GM12891 (cell line): Measurements from ENCODE around the gene CSH1.
"Not testable (repeated sequence)": the region's sequence is repeated elsewhere in the genome, so short reads cannot be mapped to it uniquely, and the experiment has no call there.

Experiments used
- DNase-seq: peaks from one replicate; pipeline ENCODE4 v3.0.0; 2011; ENCODE audit warnings: low spot score; ENCODE audit not compliant: insufficient read length
- FAIRE-seq: peaks from 2 replicates; lab custom pipeline; 2011; peaks lifted over from hg19 to GRCh38; lab: Jason Lieb, UNC
- PAX5 ChIP-seq: IDR thresholded peaks from 2 replicates; pipeline ENCODE4 v1.6.1; 2011; ENCODE audit warnings: low read length, moderate library complexity, mild to moderate bottlenecking; ENCODE audit not compliant: insufficient read depth, severe bottlenecking
- POLR2A ChIP-seq: IDR thresholded peaks from 2 replicates; pipeline ENCODE4 v1.6.1; 2011; ENCODE audit warnings: low read depth, low read length, control low read depth
- POLR2AphosphoS5 ChIP-seq: IDR thresholded peaks from 2 replicates; pipeline ENCODE4 v1.6.1; 2011; ENCODE audit warnings: low read depth, low read length, control low read depth
- POU2F2 ChIP-seq: IDR thresholded peaks from 2 replicates; pipeline ENCODE4 v1.6.1; 2011; ENCODE audit warnings: low read depth, mild to moderate bottlenecking, control low read depth, low read length, moderate library complexity
- SPI1 ChIP-seq: IDR thresholded peaks from 2 replicates; pipeline ENCODE4 v1.6.1; 2011; ENCODE audit warnings: low read depth, low read length, control low read depth
- TAF1 ChIP-seq: IDR thresholded peaks from 2 replicates; pipeline ENCODE4 v1.6.1; 2011; ENCODE audit warnings: low read depth, low read length, control low read depth

The CSH1 gene

GRCh38 chr17:63898899-63899798 is 2.8 kb upstream of the CSH1 start:
- not testable (repeated sequence) for FAIRE-seq, DNase-seq

GRCh38 chr17:63894821-63895220 is 1.6 kb downstream of the CSH1 start:
- not testable (repeated sequence) for FAIRE-seq, DNase-seq

GRCh38 chr17:63894021-63894420 is 2.4 kb downstream of the CSH1 start:
- DNase-seq, FAIRE-seq: not testable (repeated sequence)

- not testable (repeated sequence) for FAIRE-seq, DNase-seq
These were observed 3.9 kb downstream of the CSH1 start for GRCh38 chr17:63892316-63893037.

GRCh38 chr17:63889026-63889848 is 7.1 kb downstream of the CSH1 start:
- DNase-seq, result not testable (repeated sequence)
- peak; percentile 54 for FAIRE-seq

- FAIRE-seq, DNase-seq: not testable (repeated sequence)
These were observed 11.3 kb downstream of the CSH1 start for GRCh38 chr17:63885119-63885518.

- FAIRE-seq, result not testable (repeated sequence)
These were observed 13.7 kb downstream of the CSH1 start for GRCh38 chr17:63882626-63883126.

GRCh38 chr17:63881935-63882601 is 14.3 kb downstream of the CSH1 start, which contains the start of gene GH2:
Gene GH2 (minus strand): TSS chr17:63881944. CDS start chr17:63881801, 143 bp downstream.
- peak; percentile 76 for DNase-seq
- no peak for FAIRE-seq
- TF ChIP-seq POLR2A (no peak), POLR2AphosphoS5 (no peak), TAF1 (no peak), POU2F2 (no peak), SPI1 (no peak), PAX5 (no peak)

More at GRCh38 chr17:63882626-63883126, 13.7 kb downstream of the CSH1 start:
- not testable (repeated sequence) for DNase-seq

GRCh38 chr17:63881337-63881736 is 15.0 kb downstream of the CSH1 start:
- DNase-seq, FAIRE-seq: not testable (repeated sequence)

GRCh38 chr17:63880706-63881105 is 15.7 kb downstream of the CSH1 start:
- TF ChIP-seq TAF1 (no peak), SPI1 (no peak), PAX5 (no peak), POLR2A (no peak), POLR2AphosphoS5 (no peak), POU2F2 (no peak)
- no peak for DNase-seq
- FAIRE-seq, result no peak

GRCh38 chr17:63878413-63878812 is 18.0 kb downstream of the CSH1 start:
- DNase-seq, FAIRE-seq: not testable (repeated sequence)

- not testable (repeated sequence) for FAIRE-seq, DNase-seq
These were observed 21.7 kb downstream of the CSH1 start for GRCh38 chr17:63874693-63875092.

- FAIRE-seq, DNase-seq: not testable (repeated sequence)
These were observed 22.2 kb downstream of the CSH1 start for GRCh38 chr17:63874061-63874626.

- not testable (repeated sequence) for FAIRE-seq
These were observed 22.8 kb downstream of the CSH1 start, which contains the start of gene CSH2 for GRCh38 chr17:63873577-63873976. Gene CSH2 (minus strand): TSS chr17:63873677. CDS start chr17:63873614, 63 bp downstream.

GRCh38 chr17:63871646-63872365 is 24.6 kb downstream of the CSH1 start:
- FAIRE-seq, DNase-seq: not testable (repeated sequence)

More at GRCh38 chr17:63873577-63873976, 22.8 kb downstream of the CSH1 start, which contains the start of gene CSH2:
- not testable (repeated sequence) for DNase-seq
